GM18858 (cell line): ENCODE data around the gene RANBP1.
"Not testable (repeated sequence)": the region's sequence is repeated elsewhere in the genome, so short reads cannot be mapped to it uniquely, and the experiment has no call there.

Source experiments
- ATAC-seq: cut with Tn5 transposase; IDR thresholded peaks from one replicate; pipeline ENCODE4 v1.9.1; 2021; ENCODE audit not compliant: unreplicated experiment

Gene RANBP1

GRCh38 chr22:20149257-20150250 is 33.6 kb downstream of the RANBP1 start:
- no peak for ATAC-seq

GRCh38 chr22:20150381-20151275 is 34.7 kb downstream of the RANBP1 start, which contains the start of gene CCDC188:
CCDC188 (minus strand) TSS chr22:20151055; CDS start chr22:20150986, 69 bp downstream.
- no peak for ATAC-seq

GRCh38 chr22:20151276-20151588 is 35.3 kb downstream of the RANBP1 start:
- no peak for ATAC-seq

GRCh38 chr22:20152464-20152890 is 36.6 kb downstream of the RANBP1 start:
- no peak for ATAC-seq

- no peak for ATAC-seq
Measured at GRCh38 chr22:20153945-20154344, 38.0 kb downstream of the RANBP1 start.

- ATAC-seq, result no peak
Measured at GRCh38 chr22:20154602-20155187, 38.8 kb downstream of the RANBP1 start.

- no peak for ATAC-seq
Measured at GRCh38 chr22:20155330-20156041, 39.6 kb downstream of the RANBP1 start.

GRCh38 chr22:20156042-20156389 is 40.1 kb downstream of the RANBP1 start:
- ATAC-seq, result no peak

GRCh38 chr22:20156611-20157429 is 40.9 kb downstream of the RANBP1 start:
- no peak for ATAC-seq

- no peak for ATAC-seq
Measured at GRCh38 chr22:20157430-20158183, 41.7 kb downstream of the RANBP1 start.

GRCh38 chr22:20158391-20159036 is 42.6 kb downstream of the RANBP1 start:
- ATAC-seq, result no peak

GRCh38 chr22:20159076-20159475 is 43.2 kb downstream of the RANBP1 start:
- ATAC-seq, result no peak

- not testable (repeated sequence) for ATAC-seq
Measured at GRCh38 chr22:20159531-20159930, 43.6 kb downstream of the RANBP1 start.

- no peak for ATAC-seq
Measured at GRCh38 chr22:20160041-20160440, 44.1 kb downstream of the RANBP1 start.

- ATAC-seq, result no peak
Measured at GRCh38 chr22:20164863-20165262, 49.0 kb downstream of the RANBP1 start.

GRCh38 chr22:20165421-20165820 is 49.5 kb downstream of the RANBP1 start:
- ATAC-seq, result no peak

GRCh38 chr22:20165913-20166312 is 50.0 kb downstream of the RANBP1 start:
- no peak for ATAC-seq

GRCh38 chr22:20166703-20167102 is 50.8 kb downstream of the RANBP1 start:
- no peak for ATAC-seq
